SU-DHL-6 (cell line): ENCODE results near the gene ILF2.
A peak's percentile ranks its signal among the peaks of the same experiment; 100 is the strongest.

Experiments used
- H2AFZ ChIP-seq: fragments of 200-600 bp; sonication (generic); 2 replicates; pipeline ENCODE4 v1.6.1; 2014; ENCODE audit warnings: low read depth, mild to moderate bottlenecking, moderate library complexity, mixed read lengths, antibody characterized with exemption, low read length; ENCODE audit not compliant: severe bottlenecking
- H3F3A ChIP-seq: fragments of 200-600 bp; shearing (Covaris generic); 2 replicates; pipeline ENCODE4 v1.6.0; 2016; ENCODE audit warnings: antibody characterized with exemption, mild to moderate bottlenecking; ENCODE audit not compliant: insufficient read depth
- H3K27ac ChIP-seq: fragments of 200-600 bp; sonication (generic); 2 replicates; pipeline ENCODE4 v1.5.1; 2016; ENCODE audit warnings: low read depth, mild to moderate bottlenecking, low read length, moderate library complexity, mixed read lengths
- H3K27me3 ChIP-seq: fragments of 200-600 bp; sonication (generic), shearing (Covaris generic); 2 replicates; pipeline ENCODE4 v1.6.0; 2014; ENCODE audit warnings: mild to moderate bottlenecking, low read length
- H3K36me3 ChIP-seq: fragments of 200-600 bp; sonication (generic); 2 replicates; pipeline ENCODE4 v1.6.1; 2014; ENCODE audit warnings: mild to moderate bottlenecking, low read length, mixed read lengths
- H3K4me2 ChIP-seq: fragments of 300-600, 200-600 bp; shearing (Covaris generic), sonication (generic); 2 replicates; pipeline ENCODE4 v1.6.0; 2014; ENCODE audit warnings: low read length, low read depth, mild to moderate bottlenecking; ENCODE audit not compliant: poor library complexity, severe bottlenecking
- H3K4me3 ChIP-seq: fragments of 200-600 bp; sonication (generic); 2 replicates; pipeline ENCODE4 v1.5.1; 2014; ENCODE audit warnings: antibody characterized with exemption, low read length, mild to moderate bottlenecking, mixed read lengths; ENCODE audit not compliant: insufficient read depth, poor library complexity, severe bottlenecking
- H3K79me2 ChIP-seq: fragments of 200-600 bp; sonication (generic); 2 replicates; pipeline ENCODE4 v1.6.1; 2014; ENCODE audit warnings: mild to moderate bottlenecking, low read length, moderate library complexity; ENCODE audit not compliant: insufficient read depth
- H3K9ac ChIP-seq: fragments of 200-600 bp; sonication (generic); 2 replicates; pipeline ENCODE4 v1.7.0; 2014; ENCODE audit warnings: mild to moderate bottlenecking, low read length
- H3K9me2 ChIP-seq: fragments of 200-600 bp; sonication (generic); replicated peaks from 2 replicates; pipeline ENCODE4 v1.6.1; 2014; ENCODE audit warnings: low read length; ENCODE audit not compliant: insufficient read depth
- H3K9me3 ChIP-seq: fragments of 200-600 bp; sonication (generic); 2 replicates; pipeline ENCODE4 v1.6.1; 2014; ENCODE audit warnings: low read length, mixed read lengths; ENCODE audit not compliant: insufficient read depth
- H4K20me1 ChIP-seq: fragments of 200-600 bp; sonication (generic); 2 replicates; pipeline ENCODE4 v1.6.1; 2014; ENCODE audit warnings: low read depth, mild to moderate bottlenecking, antibody characterized with exemption, low read length, moderate library complexity, mixed read lengths
- CTCF ChIP-seq: fragments of 200-600 bp; sonication (generic); IDR thresholded peaks from one replicate; pipeline ENCODE4 v1.5.1; 2017; ENCODE audit warnings: antibody characterized with exemption, mild to moderate bottlenecking, low read length, moderate library complexity; ENCODE audit not compliant: insufficient read depth, poor library complexity, severe bottlenecking
- EZH2phosphoT487 ChIP-seq: fragments of 200-600 bp; sonication (generic), shearing (Covaris generic); conservative IDR thresholded peaks from 2 replicates; pipeline ENCODE4 v1.6.1; 2018; ENCODE audit warnings: mild to moderate bottlenecking, antibody characterized with exemption, low read length, moderate library complexity, mixed read lengths

The ILF2 gene

GRCh38 chr1:153626904-153627714 is 43.7 kb downstream of the ILF2 start, which contains the start of gene S100A13:
S100A13 (minus strand) TSS chr1:153627505; CDS start chr1:153626472, 1,033 bp downstream.
- Histone ChIP-seq H3F3A (no peaks in the 10 kb centered on the region), H3K9ac (no peak within 1 kb of the TSS), H4K20me1 (no peaks in the 10 kb centered on the region), H3K4me2 (no peak within 1 kb of the TSS), H3K27ac (no peak within 1 kb of the TSS), H3K27me3 (no peaks in the 10 kb centered on the region), H3K4me3 (no peak within 1 kb of the TSS), H3K9me3 (no peaks in the 10 kb centered on the region), H3K36me3 (no peaks in the 10 kb centered on the region), H3K9me2 (no peaks in the 10 kb centered on the region), H3K79me2 (no peaks in the 10 kb centered on the region), H2AFZ (no peak within 1 kb of the TSS)
- TF ChIP-seq EZH2phosphoT487 (no peak), CTCF (peak; percentile 31)

GRCh38 chr1:153626477-153626903 is 44.3 kb downstream of the ILF2 start:
- TF ChIP-seq CTCF (no peak), EZH2phosphoT487 (no peak)
- no peaks in the 10 kb centered on the region for H3K27me3 ChIP-seq
- H3K9ac ChIP-seq, result no peak overlapping the region
- H3K27ac ChIP-seq, result no peak overlapping the region
- no peaks in the 10 kb centered on the region for H4K20me1 ChIP-seq
- H3K36me3 ChIP-seq, result no peaks in the 10 kb centered on the region
- H3K79me2 ChIP-seq, result no peaks in the 10 kb centered on the region
- H3K9me3 ChIP-seq, result no peaks in the 10 kb centered on the region
- no peak overlapping the region for H3K4me2 ChIP-seq
- H2AFZ ChIP-seq, result no peak overlapping the region
- no peak overlapping the region for H3K4me3 ChIP-seq
- H3K9me2 ChIP-seq, result no peaks in the 10 kb centered on the region
- H3F3A ChIP-seq, result no peaks in the 10 kb centered on the region

- H3F3A ChIP-seq, result no peaks in the 10 kb centered on the region
- no peaks in the 10 kb centered on the region for H4K20me1 ChIP-seq
- H3K4me3 ChIP-seq, result no peak overlapping the region
- no peak overlapping the region for H2AFZ ChIP-seq
- H3K36me3 ChIP-seq, result no peaks in the 10 kb centered on the region
- H3K9ac ChIP-seq, result no peak overlapping the region
- no peaks in the 10 kb centered on the region for H3K79me2 ChIP-seq
- no peaks in the 10 kb centered on the region for H3K9me3 ChIP-seq
- no peak overlapping the region for H3K4me2 ChIP-seq
- H3K27me3 ChIP-seq, result no peaks in the 10 kb centered on the region
- no peaks in the 10 kb centered on the region for H3K9me2 ChIP-seq
- H3K27ac ChIP-seq, result no peak overlapping the region
- TF ChIP-seq EZH2phosphoT487, result no peak
- no peak for TF ChIP-seq CTCF
Measured at GRCh38 chr1:153624965-153625611, 45.7 kb downstream of the ILF2 start.
